ENCODE results near the gene USP35.
A peak's percentile ranks its signal among the peaks of the same experiment; 100 is the strongest.
"Not testable (repeated sequence)": the region's sequence is repeated elsewhere in the genome, so short reads cannot be mapped to it uniquely, and the experiment has no call there.

Gene USP35

DNA sequence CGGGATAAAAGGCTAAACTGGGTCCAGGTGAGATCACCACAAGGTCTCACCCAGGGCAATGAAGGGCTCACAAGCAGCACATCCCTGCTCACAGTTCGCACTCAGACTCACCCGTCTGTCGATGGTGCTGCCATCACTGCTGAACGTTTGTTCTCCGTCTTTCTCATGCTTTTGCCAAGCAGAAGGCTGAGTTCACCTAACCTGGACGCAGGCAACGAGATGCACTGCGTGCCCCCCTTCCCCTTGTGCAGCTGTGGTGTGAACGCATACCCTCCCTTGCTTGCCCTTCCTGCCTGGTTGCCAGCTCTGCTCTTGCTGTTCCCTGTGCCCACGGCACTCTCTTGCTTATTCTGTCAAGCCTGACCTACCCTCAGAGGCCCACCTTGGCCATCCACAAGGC lies 18.3 kb upstream of the USP35 start:
- no peak for DNase-seq (ENCODE audit: low read depth in 2 of 2, low spot score in 1 of 2)

DNA sequence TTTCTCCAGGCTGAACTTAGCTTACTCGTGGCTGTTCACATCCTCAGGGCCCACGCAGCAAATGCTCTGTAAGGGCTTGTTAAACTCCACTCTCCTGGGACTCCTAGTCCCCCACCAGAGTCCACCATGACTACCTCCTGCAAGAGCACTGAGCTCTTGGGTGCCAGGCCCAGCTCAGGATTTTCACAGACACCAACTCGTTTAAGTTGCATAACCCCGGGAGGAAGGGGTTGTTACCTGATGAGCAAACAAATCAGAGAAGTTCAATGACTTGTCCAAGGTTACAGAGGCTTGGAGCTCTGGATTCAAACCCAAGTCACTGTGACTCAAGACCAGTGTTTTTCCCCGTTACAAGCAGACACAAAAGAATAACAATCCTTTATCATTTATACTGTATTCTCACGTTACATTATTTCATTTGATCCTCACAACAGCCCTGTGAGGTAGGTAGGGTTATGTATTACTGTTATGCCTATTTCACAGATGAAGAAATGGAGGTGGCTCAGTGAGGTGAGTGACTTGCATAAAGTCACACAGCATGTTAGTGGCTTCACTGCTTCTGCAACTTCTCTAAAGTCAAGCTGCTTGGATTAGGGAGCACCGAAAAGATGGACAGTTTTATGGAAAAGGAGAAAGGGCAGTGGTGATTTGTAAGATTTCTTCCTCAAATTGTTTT lies 17.7 kb upstream of the USP35 start:
- DNase-seq (ENCODE audit: low read depth in 2 of 2, low spot score in 1 of 2) = no peak

DNA sequence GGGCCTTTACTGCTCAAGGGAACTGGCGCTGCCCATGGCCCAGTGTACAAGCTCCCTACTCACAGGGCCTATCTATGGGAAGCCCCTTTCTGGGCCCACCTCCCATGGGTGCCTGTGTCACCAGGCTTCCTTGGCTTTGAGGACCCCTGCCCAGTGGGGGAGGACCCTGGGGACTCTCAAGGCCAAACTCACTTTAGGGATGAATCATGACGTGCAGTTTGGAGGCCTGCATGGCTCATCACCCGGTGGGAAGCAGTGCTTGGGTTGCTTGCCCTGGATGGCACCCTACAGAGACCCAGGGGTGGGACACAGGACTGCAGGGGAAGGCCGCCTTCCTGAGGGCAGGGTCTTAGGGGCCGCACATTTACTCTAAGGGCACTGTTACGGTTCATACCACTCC lies 16.8 kb upstream of the USP35 start:
- no peak for DNase-seq (ENCODE audit: low read depth in 2 of 2, low spot score in 1 of 2)

DNA sequence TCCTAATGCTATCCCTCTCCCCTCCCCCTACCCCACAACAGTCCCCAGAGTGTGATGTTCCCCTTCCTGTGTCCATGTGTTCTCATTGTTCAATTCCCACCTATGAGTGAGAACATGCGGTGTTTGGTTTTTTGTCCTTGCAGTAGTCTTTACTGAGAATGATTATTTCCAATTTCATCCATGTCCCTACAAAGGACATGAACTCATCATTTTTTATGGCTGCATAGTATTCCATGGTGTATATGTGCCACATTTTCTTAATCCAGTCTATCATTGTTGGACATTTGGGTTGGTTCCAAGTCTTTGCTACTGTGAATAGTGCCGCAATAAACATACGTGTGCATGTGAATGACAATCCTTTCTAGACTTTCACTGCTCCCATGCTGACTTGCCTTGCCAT lies 12.9 kb upstream of the USP35 start:
- not testable (repeated sequence) for DNase-seq (ENCODE audit: low read depth in 2 of 2, low spot score in 1 of 2)

- no peak for DNase-seq (ENCODE audit: low read depth in 2 of 2, low spot score in 1 of 2)
These were observed 12.0 kb upstream of the USP35 start for GRCh38 chr11:78176605-78177141.

DNA sequence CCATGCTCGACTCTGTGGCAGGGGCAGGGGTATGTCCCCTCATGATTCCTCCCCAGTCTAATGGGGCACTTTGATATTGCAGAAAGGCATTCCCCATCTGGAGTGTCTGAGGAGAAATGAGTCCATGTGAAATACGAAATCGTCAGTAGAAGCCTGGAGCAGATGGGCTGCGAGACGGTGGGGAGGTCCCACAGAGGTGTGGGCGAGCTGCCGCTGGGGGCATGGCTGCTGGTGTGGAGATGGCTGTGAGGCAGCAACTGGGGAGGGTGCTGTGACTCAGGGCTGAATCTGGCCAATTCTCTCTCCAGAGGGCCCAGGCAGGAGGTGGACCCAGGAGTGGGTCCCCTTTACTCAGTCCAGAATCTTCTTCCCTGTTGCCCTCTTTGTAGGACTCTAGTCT lies 11.5 kb upstream of the USP35 start:
- no peak for DNase-seq (ENCODE audit: low read depth in 2 of 2, low spot score in 1 of 2)

DNA sequence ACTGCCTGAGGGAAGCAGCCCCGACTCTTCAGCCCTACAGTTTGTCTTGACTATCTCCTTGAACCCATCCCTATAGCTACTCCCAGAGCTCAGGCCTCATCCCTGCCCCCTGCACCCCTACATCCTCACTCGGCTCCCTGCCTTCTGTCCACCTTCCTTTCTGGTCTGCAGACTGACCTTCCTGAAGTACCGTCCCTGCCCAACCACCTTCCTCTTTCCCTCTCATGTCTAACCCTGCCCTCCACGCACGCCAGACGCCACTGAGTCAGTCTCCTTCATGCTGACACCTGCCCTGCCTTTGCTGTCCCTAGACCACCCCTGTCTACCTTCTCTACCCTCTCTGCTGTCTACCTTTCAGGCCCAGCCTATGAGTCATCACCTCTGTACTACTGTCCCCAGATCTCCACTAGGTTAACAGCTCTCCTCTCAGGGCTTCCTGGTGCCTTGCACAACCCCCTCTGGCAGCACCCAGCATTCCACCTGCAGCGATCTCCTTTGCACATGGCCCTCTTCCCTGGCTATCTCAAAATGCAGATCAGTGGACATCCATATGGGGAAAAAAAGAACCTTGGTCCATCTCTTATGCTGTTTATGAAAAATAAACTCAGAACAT lies 9.2 kb upstream of the USP35 start:
- no peak for DNase-seq (ENCODE audit: low read depth in 2 of 2, low spot score in 1 of 2)

- DNase-seq (ENCODE audit: low read depth in 2 of 2, low spot score in 1 of 2) = no peak
These were observed 8.0 kb upstream of the USP35 start for GRCh38 chr11:78180751-78181150.

DNA sequence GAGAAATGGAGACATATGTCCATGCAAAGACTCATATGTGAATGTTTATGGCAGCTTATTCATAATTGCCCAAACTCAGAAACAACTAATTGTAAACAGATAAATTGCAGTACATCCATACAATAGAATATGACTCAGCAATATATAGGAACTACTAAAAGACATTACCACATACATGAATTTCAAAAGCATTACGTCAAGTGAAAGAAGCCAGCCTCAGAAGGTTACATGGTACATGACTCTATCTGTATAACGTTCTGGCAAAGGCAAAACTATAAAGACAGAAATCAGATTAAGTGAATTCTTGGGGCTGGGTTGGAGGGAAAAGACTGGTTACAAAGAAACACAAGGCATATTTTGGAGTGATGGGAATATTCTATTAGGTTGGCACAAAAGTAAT lies 7.5 kb upstream of the USP35 start:
- no peak for DNase-seq (ENCODE audit: low read depth in 2 of 2, low spot score in 1 of 2)

- peak; percentile 65 to 78 for DNase-seq (ENCODE audit: low read depth in 2 of 2, low spot score in 1 of 2)
These were observed 1.1 kb upstream of the USP35 start for GRCh38 chr11:78187366-78188285.

DNA sequence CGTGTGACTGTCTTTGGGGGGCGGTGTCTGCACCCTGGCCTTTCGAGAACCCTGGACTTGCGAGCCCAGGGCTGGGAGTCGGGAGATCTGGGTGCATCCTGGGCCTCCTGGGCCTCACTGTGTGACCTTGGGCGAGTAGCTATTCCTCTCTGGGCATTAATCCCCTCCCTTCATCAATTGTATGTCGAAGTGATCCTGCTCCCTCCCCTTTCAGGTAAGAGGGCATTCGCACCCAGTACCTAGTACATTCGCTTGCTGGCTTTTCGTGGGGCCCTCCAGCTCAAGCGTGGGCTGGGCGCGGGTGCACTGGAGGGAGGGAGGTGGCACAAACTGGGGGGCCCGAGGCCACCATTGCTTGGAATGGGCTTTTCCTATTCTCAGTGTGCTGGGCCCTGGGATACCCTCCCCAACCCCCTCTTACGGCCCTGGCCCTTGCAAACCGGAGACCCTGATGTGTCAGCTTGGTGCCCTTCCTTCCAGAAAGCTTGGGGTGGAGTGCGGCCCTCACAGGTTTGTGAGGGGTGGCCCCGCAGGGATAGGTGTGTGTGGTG lies 530 bp downstream of the USP35 start:
- no peak for DNase-seq (ENCODE audit: low read depth in 2 of 2, low spot score in 1 of 2)

DNA sequence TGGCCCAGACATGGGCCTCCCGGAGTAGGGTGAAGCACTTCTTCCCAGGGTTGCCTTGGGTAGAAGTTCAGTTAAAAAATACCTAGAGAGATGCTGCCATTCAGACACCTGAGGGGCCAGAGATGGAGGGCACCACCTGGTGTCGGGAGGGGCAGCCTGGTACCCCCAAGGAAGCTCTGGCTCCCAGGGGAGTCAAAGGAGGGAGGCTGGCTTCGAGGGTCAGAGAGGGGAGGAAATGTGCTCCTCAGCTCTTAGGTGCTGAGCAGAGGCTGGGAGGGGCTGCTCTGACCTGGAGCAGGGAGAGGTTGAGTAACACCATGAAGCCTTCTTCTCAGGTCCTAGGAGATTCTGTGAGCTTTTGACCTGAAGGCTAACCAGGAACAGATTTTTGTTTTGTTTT lies 1.1 kb downstream of the USP35 start:
- DNase-seq (ENCODE audit: low read depth in 2 of 2, low spot score in 1 of 2) = no peak

GRCh38 chr11:78190374-78190773 lies 1.7 kb downstream of the USP35 start:
- no peak for DNase-seq (ENCODE audit: low read depth in 2 of 2, low spot score in 1 of 2)

GRCh38 chr11:78190871-78191538 lies 2.3 kb downstream of the USP35 start:
- DNase-seq (ENCODE audit: low read depth in 2 of 2, low spot score in 1 of 2) = no peak

GRCh38 chr11:78192223-78192719 lies 3.6 kb downstream of the USP35 start:
- DNase-seq (ENCODE audit: low read depth in 2 of 2, low spot score in 1 of 2) = no peak

GRCh38 chr11:78192911-78193351 lies 4.2 kb downstream of the USP35 start:
- DNase-seq (ENCODE audit: low read depth in 2 of 2, low spot score in 1 of 2) = no peak

- DNase-seq (ENCODE audit: low read depth in 2 of 2, low spot score in 1 of 2) = no peak
These were observed 5.1 kb downstream of the USP35 start for GRCh38 chr11:78193806-78194205.

GRCh38 chr11:78194490-78194889 lies 5.8 kb downstream of the USP35 start:
- DNase-seq (ENCODE audit: low read depth in 2 of 2, low spot score in 1 of 2) = no peak

DNA sequence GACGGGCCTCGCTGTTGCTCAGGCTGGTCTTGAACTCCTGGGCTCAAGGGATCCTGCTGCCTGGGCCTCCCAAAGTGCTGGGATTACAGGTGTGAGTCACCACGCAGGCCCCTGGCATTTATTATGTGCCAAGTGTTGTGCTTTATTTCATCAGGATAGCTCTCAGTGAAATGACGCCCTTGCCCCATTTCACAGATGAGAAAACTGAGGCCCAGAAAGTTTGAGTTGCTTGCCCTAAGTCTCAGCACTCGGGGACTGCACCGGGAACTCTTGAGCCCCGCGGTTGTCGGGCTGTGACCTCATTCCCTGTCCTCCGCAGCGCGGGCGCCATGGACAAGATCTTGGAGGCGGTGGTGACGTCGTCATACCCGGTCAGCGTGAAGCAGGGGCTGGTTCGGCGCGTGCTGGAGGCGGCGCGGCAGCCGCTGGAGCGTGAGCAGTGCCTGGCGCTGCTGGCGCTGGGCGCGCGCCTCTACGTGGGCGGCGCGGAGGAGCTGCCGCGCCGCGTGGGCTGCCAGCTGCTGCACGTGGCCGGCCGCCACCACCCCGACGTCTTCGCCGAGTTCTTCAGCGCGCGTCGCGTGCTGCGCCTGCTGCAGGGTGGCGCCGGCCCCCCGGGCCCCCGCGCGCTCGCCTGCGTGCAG lies 7.3 kb downstream of the USP35 start:
- no peak for DNase-seq (ENCODE audit: low read depth in 2 of 2, low spot score in 1 of 2)

DNA sequence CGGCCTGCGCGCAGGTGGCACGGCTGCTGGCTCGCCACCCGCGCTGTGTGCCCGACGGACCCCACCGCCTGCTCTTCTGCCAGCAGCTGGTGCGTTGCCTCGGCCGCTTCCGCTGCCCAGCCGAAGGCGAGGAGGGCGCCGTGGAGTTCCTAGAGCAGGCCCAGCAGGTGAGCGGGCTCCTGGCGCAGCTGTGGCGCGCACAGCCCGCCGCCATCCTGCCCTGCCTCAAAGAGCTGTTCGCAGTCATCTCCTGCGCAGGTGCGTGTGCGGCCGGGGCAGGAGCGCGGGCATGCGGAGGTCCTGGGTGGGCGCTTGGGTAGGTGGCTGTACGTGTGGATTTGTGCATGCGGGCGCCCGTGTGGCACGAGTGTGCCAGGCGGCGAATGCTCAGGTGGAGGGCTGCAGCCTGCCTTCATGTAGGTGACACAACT lies 8.0 kb downstream of the USP35 start:
- DNase-seq (ENCODE audit: low read depth in 2 of 2, low spot score in 1 of 2) = no peak

Data from stimulated activated CD8-positive, alpha-beta memory T cell treated with anti-CD3 and anti-CD28 coated beads, Interleukin-4, amount 100 ng/mL, for 4 hours (primary cell).